COR-L47 (cell line): Measurements from ENCODE around the gene ASTN2.
A peak's percentile ranks its signal among the peaks of the same experiment; 100 is the strongest.
"Not testable (repeated sequence)": the region's sequence is repeated elsewhere in the genome, so short reads cannot be mapped to it uniquely, and the experiment has no call there.

Experiments used
- DNase-seq: peaks from one replicate; lab custom pipeline; 2025; lab: John Stamatoyannopoulos, UW

ASTN2 gene

GRCh38 chr9:116873937-116874914 lies 540.6 kb downstream of the ASTN2 start:
- no peak for DNase-seq

GRCh38 chr9:116873491-116873890 lies 541.4 kb downstream of the ASTN2 start:
- no peak for DNase-seq

GRCh38 chr9:116870566-116870965 lies 544.3 kb downstream of the ASTN2 start:
- DNase-seq, result no peak

- DNase-seq, result no peak
Measured at GRCh38 chr9:116868201-116868600, 546.7 kb downstream of the ASTN2 start.

- DNase-seq, result no peak
Measured at GRCh38 chr9:116861321-116861720, 553.5 kb downstream of the ASTN2 start.

- peak; percentile 68 for DNase-seq
Measured at GRCh38 chr9:116860509-116861120, 554.2 kb downstream of the ASTN2 start.

- DNase-seq, result peak; percentile 8
Measured at GRCh38 chr9:116859763-116860162, 555.1 kb downstream of the ASTN2 start.

- DNase-seq, result no peak
Measured at GRCh38 chr9:116857321-116857720, 557.5 kb downstream of the ASTN2 start.

- peak; percentile 5 for DNase-seq
Measured at GRCh38 chr9:116855881-116856662, 558.8 kb downstream of the ASTN2 start.

- DNase-seq, result no peak
Measured at GRCh38 chr9:116849721-116850120, 565.1 kb downstream of the ASTN2 start.

- DNase-seq, result no peak
Measured at GRCh38 chr9:116844621-116845020, 570.2 kb downstream of the ASTN2 start.

- DNase-seq, result no peak
Measured at GRCh38 chr9:116843863-116844620, 570.8 kb downstream of the ASTN2 start.

GRCh38 chr9:116842658-116843057 lies 572.2 kb downstream of the ASTN2 start:
- DNase-seq, result peak; percentile 67

- DNase-seq, result not testable (repeated sequence)
Measured at GRCh38 chr9:116838468-116838867, 576.4 kb downstream of the ASTN2 start.

GRCh38 chr9:116837018-116837989 lies 577.6 kb downstream of the ASTN2 start:
- DNase-seq, result peak; percentile 5

GRCh38 chr9:116830321-116830720 lies 584.5 kb downstream of the ASTN2 start:
- DNase-seq, result not testable (repeated sequence)

GRCh38 chr9:116821633-116822229 lies 593.1 kb downstream of the ASTN2 start:
- no peak for DNase-seq

GRCh38 chr9:116819116-116819515 lies 595.7 kb downstream of the ASTN2 start:
- DNase-seq, result no peak

GRCh38 chr9:116817762-116818161 lies 597.1 kb downstream of the ASTN2 start:
- DNase-seq, result no peak

GRCh38 chr9:116816484-116816883 lies 598.4 kb downstream of the ASTN2 start:
- DNase-seq, result no peak
